RPMI8226 (cell line): ENCODE results near the gene SAP30BP.

Source experiments
- DNase-seq: peaks from one replicate; pipeline ENCODE4 v3.0.0-alpha.2; 2015

SAP30BP gene

DNA sequence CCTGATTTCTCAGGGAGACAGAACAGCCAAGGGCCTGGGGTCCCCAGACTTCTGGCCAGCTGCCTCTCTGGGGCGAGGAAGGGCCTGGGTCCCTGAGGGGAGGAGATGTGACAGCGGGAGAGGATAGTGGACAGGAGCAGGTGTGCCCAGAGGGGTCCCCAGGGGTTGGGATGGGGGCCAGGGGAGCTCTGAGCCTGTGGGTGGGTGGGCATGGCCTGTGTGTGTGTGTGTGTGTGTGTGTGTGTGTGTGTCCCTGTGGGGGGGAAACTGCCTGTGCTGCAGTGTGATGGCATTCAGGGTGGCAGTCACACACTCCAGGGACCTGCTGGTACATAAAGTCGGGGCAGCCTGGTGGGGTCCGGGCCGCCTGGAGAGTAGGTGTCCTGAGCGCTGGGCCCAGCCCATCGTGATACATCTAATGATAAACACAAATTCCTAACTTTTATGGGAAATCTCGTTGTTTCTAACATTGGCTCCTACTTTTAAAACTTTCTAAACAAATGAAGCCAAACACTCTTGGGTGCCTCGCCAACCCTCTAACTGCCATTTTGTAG, 55.5 kb downstream of the SAP30BP start:
- no peak for DNase-seq

- DNase-seq: no peak
These were observed 56.2 kb downstream of the SAP30BP start for GRCh38 chr17:75723171-75723930.

GRCh38 chr17:75724016-75725003, 57.2 kb downstream of the SAP30BP start:
- DNase-seq: no peak

- no peak for DNase-seq
These were observed 58.4 kb downstream of the SAP30BP start for GRCh38 chr17:75725504-75725903.

- no peak for DNase-seq
These were observed 60.3 kb downstream of the SAP30BP start for GRCh38 chr17:75727391-75727790.

DNA sequence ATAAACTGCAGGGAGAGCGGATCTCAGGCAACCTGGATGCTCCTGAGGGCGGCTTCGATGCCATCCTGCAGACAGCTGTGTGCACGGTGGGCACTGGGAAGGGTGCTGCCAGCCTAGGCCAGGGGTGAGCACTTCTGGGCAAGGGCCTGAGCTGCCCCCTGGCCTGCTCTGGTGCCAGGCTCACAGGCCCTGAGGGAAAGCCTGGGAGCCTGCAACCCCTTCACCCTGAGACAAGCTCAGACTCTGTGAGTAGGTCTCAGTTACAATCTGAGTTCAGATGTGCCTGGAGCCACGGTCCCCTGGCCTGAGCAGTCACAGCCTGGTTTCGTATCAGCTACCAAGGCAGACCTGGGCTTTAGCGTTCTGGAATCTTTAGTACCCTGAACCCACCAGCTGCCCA, 62.2 kb downstream of the SAP30BP start:
- no peak for DNase-seq

DNA sequence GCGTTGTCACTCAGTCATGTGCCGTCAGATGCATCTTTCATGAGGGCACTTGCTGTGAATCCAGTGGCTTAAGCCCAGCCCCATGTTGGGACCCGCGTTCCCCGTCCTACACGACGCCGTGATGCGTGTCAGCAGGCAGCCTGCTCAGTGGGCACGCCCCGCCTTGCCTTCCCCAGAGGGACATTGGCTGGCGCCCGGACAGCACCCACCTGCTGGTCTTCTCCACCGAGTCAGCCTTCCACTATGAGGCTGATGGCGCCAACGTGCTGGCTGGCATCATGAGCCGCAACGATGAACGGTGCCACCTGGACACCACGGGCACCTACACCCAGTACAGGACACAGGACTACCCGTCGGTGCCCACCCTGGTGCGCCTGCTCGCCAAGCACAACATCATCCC, 62.9 kb downstream of the SAP30BP start:
- DNase-seq: no peak

DNA sequence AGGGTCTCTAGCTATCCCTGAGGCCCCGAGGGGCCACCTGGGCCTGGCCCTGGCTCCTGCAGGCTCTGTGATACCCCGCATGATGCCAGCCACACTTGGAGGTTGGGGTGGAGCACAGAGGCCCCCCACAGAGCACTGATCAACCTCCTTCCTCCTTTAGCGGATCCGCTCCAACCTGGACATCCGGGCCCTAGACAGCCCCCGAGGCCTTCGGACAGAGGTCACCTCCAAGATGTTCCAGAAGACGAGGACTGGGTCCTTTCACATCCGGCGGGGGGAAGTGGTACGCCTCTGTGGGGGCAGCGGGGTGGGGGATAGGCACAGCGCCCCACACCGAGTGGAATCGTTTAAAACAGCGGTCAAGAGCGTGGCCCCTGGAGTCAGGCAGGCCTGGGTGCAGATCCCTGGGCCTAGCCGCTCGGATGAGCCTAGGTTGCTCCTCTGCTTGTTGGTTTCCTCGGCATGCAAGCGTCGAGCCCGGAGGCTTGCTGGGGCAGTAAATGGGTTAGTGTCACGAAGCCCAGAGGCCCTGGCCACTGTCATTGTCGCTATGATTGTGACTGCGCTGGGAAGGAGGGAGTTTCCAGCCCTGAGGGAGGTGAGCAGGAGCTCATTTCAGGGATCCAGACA, 64.1 kb downstream of the SAP30BP start:
- no peak for DNase-seq

- DNase-seq: no peak
These were observed 64.8 kb downstream of the SAP30BP start for GRCh38 chr17:75731716-75732498.

DNA sequence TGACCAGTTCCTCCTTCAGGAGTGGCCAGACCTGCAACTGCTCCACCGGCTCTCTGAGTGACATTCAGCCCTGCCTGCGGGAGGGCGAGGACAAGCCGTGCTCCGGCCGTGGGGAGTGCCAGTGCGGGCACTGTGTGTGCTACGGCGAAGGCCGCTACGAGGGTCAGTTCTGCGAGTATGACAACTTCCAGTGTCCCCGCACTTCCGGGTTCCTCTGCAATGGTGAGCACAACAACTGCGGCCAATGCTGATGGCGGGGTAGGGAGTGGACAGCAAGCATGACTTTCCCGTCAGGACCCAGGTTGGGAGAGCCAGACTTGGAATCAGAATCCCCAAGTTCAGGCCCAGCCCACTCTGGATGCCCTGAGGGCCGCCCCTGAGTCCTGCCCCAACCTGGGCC, 66.3 kb downstream of the SAP30BP start:
- DNase-seq: no peak

- DNase-seq: no peak
These were observed 67.6 kb downstream of the SAP30BP start for GRCh38 chr17:75734674-75735294.

DNA sequence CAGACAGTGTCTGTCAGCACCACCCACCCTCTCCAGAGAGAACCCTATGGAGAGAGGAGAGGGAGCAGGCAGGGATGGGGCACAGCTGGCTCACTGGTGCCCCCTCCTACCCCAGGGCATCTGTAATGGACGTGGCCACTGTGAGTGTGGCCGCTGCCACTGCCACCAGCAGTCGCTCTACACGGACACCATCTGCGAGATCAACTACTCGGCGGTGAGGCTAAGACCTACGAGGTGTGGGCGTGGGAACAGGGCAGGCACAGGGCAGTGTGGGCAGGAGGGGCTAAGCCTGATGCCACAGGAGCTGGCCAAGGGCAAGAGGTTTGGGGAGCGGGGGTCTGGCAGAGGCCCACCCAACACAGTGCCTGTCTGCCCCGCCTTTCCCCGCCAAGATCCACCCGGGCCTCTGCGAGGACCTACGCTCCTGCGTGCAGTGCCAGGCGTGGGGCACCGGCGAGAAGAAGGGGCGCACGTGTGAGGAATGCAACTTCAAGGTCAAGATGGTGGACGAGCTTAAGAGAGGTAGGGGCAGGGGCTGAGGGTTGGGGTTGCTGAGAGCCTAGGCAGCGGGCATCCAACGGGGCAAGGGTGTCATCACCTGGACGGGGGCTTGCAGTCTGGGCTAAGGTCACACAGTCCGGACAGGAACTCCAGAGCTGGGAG, 69.2 kb downstream of the SAP30BP start:
- DNase-seq: no peak

- DNase-seq: no peak
These were observed 70.2 kb downstream of the SAP30BP start for GRCh38 chr17:75737133-75737962.

GRCh38 chr17:75738218-75738802, 71.2 kb downstream of the SAP30BP start:
- DNase-seq: peak; percentile 61

DNA sequence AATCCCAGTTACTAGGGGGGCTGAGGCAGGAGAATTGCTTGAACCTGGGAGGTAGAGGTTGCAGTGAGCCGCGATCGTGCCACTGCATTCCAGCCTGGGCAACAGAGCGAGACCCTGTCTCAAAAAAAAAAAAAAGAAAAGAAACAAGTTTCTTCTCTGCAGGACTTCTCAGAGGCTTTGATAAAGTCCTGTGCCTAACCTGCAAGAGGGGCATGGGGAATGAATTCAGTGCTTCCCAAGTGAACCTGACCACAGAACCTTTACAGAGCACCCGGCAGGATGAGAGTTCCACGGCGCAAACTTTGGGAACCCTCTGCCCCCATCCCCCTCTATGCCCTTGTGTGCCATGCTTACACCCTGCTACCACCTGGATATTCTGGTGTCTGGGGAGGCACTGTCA, 72.0 kb downstream of the SAP30BP start:
- no peak for DNase-seq

- DNase-seq: no peak
These were observed 72.7 kb downstream of the SAP30BP start for GRCh38 chr17:75739801-75740200.

DNA sequence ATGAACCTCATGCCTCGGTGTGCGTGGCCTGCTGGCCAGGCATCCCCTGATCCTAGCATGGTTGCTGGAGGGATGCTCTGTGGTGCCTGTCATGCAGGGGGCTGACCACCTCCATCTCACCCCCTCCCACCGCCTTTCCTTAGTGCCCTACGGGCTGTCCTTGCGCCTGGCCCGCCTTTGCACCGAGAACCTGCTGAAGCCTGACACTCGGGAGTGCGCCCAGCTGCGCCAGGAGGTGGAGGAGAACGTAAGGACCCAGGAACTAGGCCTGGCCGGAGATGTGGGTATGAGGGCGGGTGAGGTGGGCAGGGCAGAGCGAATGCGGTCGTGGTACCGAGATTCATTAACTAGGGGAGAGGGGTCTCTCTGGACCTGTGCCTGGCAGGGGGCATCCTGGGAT, 73.1 kb downstream of the SAP30BP start:
- no peak for DNase-seq

DNA sequence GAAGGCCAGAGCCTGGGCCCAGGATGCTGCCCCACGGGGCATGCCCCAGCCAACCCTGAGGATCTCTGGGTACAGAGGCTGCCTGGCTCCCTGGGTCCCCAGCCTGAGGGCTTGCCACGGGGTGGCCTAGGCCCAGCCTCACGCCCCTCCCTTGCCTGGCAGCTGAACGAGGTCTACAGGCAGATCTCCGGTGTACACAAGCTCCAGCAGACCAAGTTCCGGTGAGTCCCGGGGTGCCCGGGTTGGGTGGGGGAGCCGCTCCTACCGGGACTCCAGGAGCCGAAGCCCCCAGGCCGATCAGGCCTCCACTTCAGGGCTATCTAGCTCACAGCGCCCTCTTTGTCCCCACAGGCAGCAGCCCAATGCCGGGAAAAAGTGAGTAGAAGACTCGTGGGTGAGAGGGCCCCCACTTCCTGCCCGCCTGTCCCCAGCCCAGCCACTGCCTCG, 73.5 kb downstream of the SAP30BP start:
- no peak for DNase-seq

DNA sequence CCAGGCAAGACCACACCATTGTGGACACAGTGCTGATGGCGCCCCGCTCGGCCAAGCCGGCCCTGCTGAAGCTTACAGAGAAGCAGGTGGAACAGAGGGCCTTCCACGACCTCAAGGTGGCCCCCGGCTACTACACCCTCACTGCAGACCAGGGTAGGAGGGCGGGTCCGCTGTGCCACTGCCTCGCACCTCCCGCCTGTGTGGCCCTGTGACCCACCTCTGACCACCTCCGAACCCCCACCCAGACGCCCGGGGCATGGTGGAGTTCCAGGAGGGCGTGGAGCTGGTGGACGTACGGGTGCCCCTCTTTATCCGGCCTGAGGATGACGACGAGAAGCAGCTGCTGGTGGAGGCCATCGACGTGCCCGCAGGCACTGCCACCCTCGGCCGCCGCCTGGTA, 75.2 kb downstream of the SAP30BP start:
- no peak for DNase-seq
